Nephron (organoid): ENCODE data around the gene ARHGEF25.

ENCODE experiments used
- H3K27ac Mint-ChIP-seq, 3 experiments: 2 replicates each; pipeline ENCODE4 v1.8.0; 2020; ENCODE audit warnings: mixed read lengths in 3 of 3, mild to moderate bottlenecking in 2 of 3, moderate library complexity in 1 of 3
- H3K27me3 Mint-ChIP-seq: 2 replicates; pipeline ENCODE4 v1.8.0; 2021; ENCODE audit warnings: low read depth, mild to moderate bottlenecking, moderate library complexity, mixed read lengths
- H3K36me3 Mint-ChIP-seq: 2 replicates; pipeline ENCODE4 v1.8.0; 2020; ENCODE audit warnings: low read depth, mixed read lengths
- H3K4me1 Mint-ChIP-seq: 2 replicates; pipeline ENCODE4 v1.8.0; 2020; ENCODE audit warnings: mixed read lengths
- H3K4me3 Mint-ChIP-seq, 3 experiments: 2 replicates each; pipeline ENCODE4 v1.8.0; 2020; ENCODE audit warnings: mild to moderate bottlenecking in 3 of 3, mixed read lengths in 3 of 3, moderate library complexity in 2 of 3
- H3K9me3 Mint-ChIP-seq: 2 replicates; pipeline ENCODE4 v1.8.0; 2020; ENCODE audit warnings: mixed read lengths
- CTCF ChIP-seq, 3 experiments: fragments of 200-600 bp; sonication (generic); IDR thresholded peaks; one replicate each; pipeline ENCODE4 v1.5.0; 2021; ENCODE audit warnings: antibody characterized with exemption in 3 of 3; ENCODE audit not compliant: unreplicated experiment in 3 of 3

The ARHGEF25 gene

DNA sequence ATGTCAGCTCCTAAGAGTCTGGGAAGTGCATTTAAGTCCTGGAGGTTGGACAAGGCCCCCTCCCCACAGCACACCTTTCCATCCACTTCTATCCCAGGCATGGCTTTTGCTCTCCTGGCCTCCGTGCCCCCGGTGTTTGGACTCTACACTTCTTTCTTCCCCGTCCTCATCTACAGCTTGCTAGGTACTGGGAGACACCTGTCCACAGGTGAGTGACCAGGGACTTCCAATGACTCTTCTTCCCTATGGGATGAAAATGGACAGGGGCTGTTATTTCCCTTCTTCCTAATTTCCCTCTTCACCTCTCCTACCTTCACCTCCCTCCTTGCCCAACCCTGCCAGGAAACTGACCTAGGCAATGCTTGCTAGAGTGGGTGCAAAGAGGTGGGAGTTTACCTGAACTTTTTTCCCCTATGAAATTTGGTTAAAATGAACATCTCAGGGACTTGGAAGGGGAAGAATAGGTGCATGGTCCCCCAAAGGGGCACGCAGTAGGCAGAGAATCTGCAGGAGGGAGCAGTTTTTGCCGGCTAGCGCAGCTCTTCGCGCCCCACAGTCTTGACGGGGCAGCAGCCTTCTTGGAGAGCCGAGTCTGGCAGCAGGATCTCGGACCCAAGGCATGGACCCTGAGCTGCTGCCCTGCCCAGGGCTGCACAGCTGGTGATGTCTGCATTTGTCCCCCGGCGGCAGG, 9.2 kb downstream of the ARHGEF25 start:
- Mint-ChIP-seq H3K27me3 (peaks cover 100% of the 10 kb centered on the region), H3K36me3 (peaks cover 41% of the 10 kb centered on the region)

GRCh38 chr12:57620936-57621496, 9.8 kb downstream of the ARHGEF25 start:
- Mint-ChIP-seq H3K9me3 (no peaks in the 10 kb centered on the region), H3K4me3 (peak overlapping the region; percentile 72 to 81 (median 74))

More for the DNA sequence above, 9.2 kb downstream of the ARHGEF25 start:
- no peaks in the 10 kb centered on the region for H3K9me3 Mint-ChIP-seq
- H3K4me1 Mint-ChIP-seq = peaks cover 20% of the 10 kb centered on the region
- TF ChIP-seq CTCF (IDR thresholded peaks at IDR 0.05; ENCODE audit: unreplicated experiment in 3 of 3) = no peak
- no peak overlapping the region for H3K27ac Mint-ChIP-seq
- peak overlapping the region; percentile 68 to 81 (median 74) for H3K4me3 Mint-ChIP-seq

GRCh38 chr12:57621497-57622292, 10.5 kb downstream of the ARHGEF25 start:
- no peak overlapping the region for H3K27ac Mint-ChIP-seq
- peaks cover 21% of the 10 kb centered on the region for H3K4me1 Mint-ChIP-seq
- peaks cover 100% of the 10 kb centered on the region for H3K27me3 Mint-ChIP-seq
- H3K9me3 Mint-ChIP-seq = no peaks in the 10 kb centered on the region
- peaks cover 33% of the 10 kb centered on the region for H3K36me3 Mint-ChIP-seq
- H3K4me3 Mint-ChIP-seq = peak overlapping the region; percentile 72 to 81 (median 74)
- peak; percentile 89 to 95 (median 92) for TF ChIP-seq CTCF (IDR thresholded peaks at IDR 0.05; ENCODE audit: unreplicated experiment in 3 of 3)

More at GRCh38 chr12:57620936-57621496, 9.8 kb downstream of the ARHGEF25 start:
- Mint-ChIP-seq H3K27ac (no peak overlapping the region), H3K4me1 (peaks cover 20% of the 10 kb centered on the region), H3K27me3 (peaks cover 100% of the 10 kb centered on the region), H3K36me3 (peaks cover 38% of the 10 kb centered on the region)
- TF ChIP-seq CTCF (IDR thresholded peaks at IDR 0.05; ENCODE audit: unreplicated experiment in 3 of 3) = no peak

- H3K36me3 Mint-ChIP-seq = peaks cover 24% of the 10 kb centered on the region
- peaks cover 24% of the 10 kb centered on the region for H3K4me1 Mint-ChIP-seq
- H3K27ac Mint-ChIP-seq = no peak overlapping the region
- no peak for TF ChIP-seq CTCF (IDR thresholded peaks at IDR 0.05; ENCODE audit: unreplicated experiment in 3 of 3)
- H3K27me3 Mint-ChIP-seq = peaks cover 100% of the 10 kb centered on the region
- H3K9me3 Mint-ChIP-seq = no peaks in the 10 kb centered on the region
- H3K4me3 Mint-ChIP-seq = peak overlapping the region; percentile 28 to 81 (median 54)
Measured at GRCh38 chr12:57622293-57623245, 11.3 kb downstream of the ARHGEF25 start.

- Mint-ChIP-seq H3K4me1 (peaks cover 24% of the 10 kb centered on the region), H3K36me3 (peaks cover 18% of the 10 kb centered on the region), H3K27me3 (peaks cover 100% of the 10 kb centered on the region), H3K27ac (no peak overlapping the region), H3K9me3 (no peaks in the 10 kb centered on the region), H3K4me3 (no peak overlapping the region)
- TF ChIP-seq CTCF (IDR thresholded peaks at IDR 0.05; ENCODE audit: unreplicated experiment in 3 of 3) = no peak
Measured at GRCh38 chr12:57623385-57623784, 12.2 kb downstream of the ARHGEF25 start.
